Putamen (tissue), 1 donor: Measurements from ENCODE around the gene PTGIS.
"Not testable (repeated sequence)": the region's sequence is repeated elsewhere in the genome, so short reads cannot be mapped to it uniquely, and the experiment has no call there.

Experiments
- DNase-seq: peaks from one replicate; pipeline ENCODE4 v3.0.0-alpha.2; 2016; ENCODE audit warnings: low spot score

PTGIS gene

GRCh38 chr20:49567421-49568277, at the start of gene PTGIS:
Gene PTGIS, minus strand, starts transcription at chr20:49568137. Its CDS starts 21 bp downstream, at chr20:49568116.
- no peak for DNase-seq

DNA sequence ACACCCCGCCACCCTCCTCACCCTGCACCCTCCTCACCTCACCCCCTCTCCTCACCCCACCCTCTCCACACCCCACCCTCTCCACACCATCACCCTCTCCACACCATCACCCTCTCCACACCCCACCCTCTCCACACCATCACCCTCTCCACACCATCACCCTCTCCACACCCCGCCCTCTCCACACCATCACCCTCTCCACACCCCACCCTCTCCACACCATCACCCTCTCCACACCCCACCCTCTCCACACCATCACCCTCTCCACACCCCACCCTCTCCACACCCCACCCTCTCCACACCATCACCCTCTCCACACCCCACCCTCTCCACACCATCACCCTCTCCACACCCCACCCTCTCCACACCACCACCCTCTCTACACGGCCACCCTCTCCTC, 49.5 kb upstream of the PTGIS start:
- not testable (repeated sequence) for DNase-seq

DNA sequence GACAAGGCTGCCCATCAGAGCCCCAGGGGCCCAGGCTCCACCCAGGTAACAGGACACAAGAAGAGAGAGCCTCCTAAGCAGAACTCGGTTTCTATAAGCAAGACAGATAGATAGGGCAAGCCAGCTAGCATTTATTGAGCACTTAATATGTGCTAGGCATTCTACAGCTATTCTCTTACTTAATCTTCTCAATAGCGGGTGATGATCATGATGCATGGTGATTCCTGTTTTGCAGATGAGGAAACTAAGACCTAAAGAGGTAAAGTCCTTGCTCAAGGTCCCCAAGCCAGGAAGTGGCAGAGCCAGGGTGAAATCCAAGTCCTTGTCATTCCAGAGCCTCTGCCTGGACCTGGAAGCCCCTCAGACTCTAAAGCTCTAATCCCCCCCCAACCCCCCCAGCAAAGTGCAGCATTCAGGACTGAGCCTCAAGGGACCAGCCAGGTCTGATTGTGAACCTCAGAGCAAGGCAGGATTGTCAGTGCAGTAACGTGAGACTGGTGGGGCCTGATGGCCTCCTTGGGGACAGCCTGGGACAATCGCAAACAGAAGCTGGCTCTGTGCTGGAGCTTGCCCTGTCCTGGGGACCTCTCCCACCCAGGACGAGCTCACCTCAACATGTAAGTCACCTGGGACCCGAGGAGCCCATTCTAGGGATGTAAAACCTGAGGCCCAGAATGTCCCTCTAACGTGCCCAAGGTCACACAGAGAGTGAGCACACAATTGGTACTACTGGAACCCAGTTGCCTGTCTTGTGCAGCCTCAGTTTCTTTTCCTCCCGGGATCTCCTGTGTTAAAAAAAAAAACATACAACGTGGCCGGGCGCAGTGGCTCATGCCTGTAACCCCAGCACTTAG, 48.4 kb upstream of the PTGIS start:
- no peak for DNase-seq

DNA sequence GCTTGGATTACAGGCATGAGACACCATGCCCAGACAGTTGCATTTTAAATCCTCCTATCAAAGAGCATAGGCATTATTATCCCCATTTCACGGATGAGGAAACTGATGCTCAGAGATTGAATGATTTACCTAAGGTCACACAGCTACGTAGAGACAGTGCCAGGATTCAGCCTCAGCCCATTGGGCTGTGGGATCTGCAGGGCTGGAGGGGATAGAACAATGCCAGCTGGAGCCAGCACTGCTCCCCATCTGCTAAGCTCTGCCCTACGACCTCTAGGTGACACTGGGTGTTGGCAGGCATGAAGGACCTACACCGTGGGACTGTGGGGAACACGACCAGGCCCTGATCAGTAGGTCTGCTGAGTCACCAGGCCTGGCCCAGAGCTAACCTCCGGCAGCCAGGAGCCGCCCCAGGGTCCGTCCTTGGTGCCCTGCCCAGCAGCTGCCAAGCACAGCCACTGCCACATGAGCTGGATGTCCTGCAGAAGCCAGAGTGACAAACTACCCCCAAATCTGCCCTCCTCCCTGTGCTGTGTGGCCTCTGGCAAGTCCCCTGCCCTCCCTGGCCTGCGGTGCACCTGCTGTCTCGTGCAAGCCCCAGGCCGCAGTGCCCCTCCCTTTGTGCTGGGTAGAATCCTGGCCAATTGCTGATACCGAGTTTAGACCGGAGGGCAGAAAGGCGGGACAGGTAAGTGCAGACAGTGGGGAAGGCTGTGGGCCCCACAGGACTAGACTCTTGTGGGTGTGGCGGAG, 47.6 kb upstream of the PTGIS start:
- DNase-seq, result no peak

GRCh38 chr20:49615051-49615400, 47.1 kb upstream of the PTGIS start:
- DNase-seq, result not testable (repeated sequence)

DNA sequence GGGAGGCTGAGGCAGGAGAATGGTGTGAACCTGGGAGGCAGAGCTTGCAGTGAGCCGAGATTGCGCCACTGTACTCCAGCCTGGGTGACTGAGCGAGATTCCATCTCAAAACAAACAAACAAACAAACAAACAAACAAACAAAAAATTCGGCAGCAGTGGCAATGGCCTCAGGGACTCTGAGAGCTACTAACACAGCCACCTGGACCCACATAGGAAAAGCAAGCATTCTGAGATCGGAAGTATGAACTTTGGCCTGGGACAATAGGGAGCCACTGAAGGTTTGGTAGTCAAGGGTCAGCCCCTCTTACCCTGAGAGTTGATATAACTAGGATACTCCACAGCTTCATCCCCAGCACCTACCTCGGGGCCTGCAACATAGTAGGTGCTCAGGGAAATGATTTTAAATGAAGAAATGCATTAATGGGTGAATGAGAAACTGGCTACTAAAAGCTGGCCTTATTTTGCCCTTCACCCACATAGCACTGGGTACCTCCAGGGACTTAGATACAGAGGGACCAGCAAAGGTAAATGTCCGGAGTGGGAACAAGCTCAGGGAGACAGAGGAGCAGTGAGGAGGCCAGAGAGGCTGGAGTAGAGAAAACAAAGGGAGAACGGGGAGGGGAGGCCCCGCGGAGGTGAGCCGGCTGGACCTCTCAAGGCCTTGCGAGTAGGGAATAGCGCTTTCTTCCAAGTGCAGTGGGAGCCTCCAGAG, 46.6 kb upstream of the PTGIS start:
- DNase-seq, result no peak

GRCh38 chr20:49612127-49612738, 44.3 kb upstream of the PTGIS start:
- peak; percentile 93 for DNase-seq

DNA sequence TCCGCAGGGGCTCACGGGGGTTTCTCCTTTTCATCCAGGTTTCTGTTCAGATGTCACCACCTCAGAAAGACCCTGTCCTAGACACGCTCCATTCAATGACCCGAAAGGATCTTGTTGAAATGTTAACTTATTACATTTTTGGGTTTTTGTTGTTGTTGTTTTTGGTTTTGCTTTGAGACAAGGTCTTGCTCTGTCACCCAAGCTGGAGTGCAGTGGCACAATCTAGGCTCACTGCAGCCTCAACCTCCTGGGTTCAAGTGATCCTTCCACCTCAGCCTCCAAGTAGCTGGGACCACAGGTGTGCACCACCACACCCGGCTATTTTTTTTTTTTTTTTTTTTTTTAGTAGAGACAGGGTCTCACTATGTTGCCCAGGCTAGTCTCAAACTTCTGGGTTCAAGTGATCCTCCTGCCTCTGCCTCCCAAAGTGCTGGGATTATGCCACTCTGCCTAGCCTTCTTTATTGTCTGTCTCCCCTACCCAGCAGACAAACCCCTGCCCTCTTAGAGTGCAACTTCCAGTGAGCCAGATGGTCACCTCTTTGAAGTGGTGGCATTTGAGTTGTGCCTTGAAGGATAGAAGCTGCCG, 43.7 kb upstream of the PTGIS start:
- not testable (repeated sequence) for DNase-seq

DNA sequence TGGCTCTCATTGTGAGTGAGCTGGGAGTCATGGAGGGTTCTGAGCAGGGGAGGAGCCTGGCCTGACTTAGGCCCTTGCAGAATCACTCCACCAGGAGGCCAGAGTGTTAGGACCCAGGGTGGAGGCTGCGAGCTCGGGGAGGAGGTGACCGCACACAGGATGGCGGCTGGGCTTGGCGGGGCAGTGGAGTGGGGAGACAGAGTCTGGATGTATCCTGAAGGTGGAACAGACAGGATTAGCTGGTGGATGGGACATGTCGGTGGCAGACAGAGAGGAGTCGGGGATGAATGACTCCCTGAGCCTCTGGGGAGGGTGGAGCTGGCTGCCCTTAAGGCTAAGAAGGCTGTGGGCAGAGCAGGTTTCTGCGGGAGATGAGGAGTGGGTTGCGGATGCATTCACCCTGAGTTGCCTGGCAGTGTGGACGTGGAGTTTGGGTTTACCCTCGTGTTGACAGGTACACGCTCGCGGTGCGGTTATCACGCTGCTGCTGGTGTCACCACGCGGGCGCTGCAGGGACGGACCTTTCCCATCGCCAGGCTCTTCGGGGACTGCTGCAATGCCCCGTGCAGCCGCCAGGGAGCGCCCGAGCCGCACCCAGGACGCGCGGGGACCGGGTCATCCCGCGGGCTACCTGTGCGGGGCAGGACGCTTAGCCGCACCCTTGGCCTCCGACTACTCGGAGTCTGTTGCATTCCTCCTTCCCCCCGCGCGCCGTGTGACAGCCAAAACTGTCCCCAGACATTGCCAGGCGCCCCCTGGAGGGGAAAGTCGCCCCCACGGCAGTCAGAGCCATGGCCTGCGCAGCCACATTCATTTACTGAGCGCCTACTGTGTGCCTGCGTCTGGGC, 43.0 kb upstream of the PTGIS start:
- peak; percentile 57 for DNase-seq

DNA sequence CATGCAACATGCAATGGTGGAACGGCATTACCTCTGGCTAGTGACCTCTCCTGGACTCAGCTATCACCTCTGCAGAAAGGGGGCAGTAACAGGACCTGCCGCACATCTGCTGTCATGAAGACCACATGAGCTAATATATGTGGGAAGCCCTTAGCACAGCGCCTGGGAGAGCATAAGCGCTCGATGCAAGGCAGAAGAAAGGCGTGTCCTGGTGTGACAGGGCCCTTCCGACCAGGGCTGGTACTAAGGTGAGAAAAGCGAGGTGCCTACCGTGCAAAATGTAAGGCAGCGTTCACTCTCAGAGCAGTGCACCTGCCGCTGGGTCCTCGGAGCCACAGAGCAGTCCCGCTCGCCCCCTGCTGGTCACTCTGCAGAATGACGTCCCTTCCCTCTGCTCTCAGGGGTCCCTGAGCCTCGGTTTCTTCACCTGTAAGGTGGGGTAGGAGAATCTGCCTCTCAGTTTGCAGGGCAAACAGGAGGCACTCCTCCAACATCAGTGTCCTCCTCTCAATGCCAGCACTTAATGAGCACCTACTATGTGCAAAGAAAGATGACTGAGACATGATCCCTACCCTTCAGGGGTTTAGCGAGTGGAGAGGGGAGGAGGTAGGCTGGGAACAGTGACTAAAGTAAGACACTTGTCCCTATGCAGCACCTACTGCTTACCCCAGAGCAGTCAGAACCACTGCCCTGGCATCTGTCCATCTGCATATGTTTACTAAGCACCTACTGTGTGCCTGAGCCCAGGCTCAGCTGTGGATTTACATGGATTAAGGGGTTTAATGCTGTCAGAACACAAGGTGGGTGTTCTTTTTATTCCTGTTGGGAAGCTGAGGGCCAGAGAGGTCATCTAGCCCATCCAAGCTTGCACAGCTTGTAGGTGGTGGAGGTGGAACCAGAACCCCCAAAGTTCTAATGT, 41.1 kb upstream of the PTGIS start:
- DNase-seq, result no peak

DNA sequence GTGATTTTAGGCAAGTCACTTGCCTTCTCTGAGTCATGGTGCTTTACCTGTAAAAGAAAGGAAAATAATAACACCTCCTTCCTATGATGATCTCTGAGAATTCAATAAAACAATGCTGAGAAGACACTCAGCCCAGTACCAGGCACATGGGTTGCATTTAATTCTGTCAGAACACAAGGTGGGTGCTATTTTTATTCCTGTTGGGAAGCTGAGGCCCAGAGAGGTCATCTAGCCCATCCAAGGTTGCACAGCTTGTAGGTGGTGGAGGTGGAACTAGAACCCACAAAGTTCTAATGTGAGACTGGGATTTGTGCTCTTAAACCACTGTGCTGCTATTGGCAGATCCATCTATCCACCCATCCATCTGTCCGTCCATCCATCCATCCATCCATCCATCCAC, 39.6 kb upstream of the PTGIS start:
- DNase-seq, result no peak

DNA sequence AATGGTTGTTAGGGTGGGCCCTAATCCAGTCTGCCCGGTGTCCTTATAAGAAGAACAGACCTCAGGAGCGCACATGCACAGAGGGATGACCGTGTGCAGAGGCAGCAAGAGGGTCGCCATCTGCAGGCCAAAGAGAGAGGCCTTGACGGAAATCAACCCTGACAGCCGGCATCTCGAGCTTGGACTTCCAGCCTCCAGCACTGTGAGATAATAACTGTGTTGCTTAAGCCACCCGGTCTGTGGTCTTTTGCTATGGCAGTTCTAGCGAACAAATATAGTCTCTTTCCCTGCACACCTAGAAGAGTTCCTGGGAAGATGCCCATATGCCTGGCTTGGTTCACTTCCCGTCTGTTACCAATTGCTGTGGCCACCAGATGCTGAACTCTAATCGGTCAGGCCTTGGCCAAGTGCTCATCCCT, 35.3 kb upstream of the PTGIS start:
- DNase-seq, result no peak

DNA sequence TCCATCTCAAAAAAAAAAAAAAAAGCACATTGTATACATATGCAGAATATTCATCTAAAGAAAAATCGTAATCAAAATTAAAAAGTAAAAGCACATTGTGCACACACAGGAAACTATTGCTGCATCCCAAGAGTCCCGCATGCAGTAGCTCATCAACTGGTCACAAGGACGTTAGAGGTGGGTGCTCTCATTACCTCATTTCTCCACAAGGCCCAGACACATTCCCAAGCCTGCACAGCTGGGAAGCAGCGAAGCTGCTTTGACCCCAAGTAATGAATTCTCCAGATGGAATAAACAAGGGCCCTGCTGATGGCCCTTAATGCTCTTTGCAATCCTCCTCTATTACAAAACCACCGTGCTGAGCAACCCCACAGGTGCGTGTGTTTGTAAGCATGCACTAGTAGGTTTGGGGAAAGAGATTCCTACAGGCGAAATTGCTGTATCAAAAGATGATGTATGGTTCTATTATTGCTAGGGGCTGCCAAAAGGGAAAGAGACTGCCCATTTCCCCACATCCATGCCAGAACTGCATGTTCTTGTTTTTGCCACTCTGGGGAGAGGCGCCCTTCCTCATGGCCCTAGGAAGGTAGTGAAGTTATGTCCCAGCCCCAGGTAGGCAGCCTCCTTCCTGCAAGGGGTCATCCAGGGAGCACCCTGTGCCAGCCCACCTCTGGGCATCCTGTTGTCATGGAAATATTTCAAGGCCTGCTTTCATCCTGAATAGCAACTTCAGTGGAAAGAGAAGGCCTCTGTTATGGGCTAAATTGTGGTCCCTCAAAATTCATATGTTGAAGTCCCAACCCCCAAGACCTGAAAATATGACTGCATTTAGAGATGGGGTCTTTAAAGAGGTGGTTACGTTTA, 34.6 kb upstream of the PTGIS start:
- DNase-seq, result no peak

DNA sequence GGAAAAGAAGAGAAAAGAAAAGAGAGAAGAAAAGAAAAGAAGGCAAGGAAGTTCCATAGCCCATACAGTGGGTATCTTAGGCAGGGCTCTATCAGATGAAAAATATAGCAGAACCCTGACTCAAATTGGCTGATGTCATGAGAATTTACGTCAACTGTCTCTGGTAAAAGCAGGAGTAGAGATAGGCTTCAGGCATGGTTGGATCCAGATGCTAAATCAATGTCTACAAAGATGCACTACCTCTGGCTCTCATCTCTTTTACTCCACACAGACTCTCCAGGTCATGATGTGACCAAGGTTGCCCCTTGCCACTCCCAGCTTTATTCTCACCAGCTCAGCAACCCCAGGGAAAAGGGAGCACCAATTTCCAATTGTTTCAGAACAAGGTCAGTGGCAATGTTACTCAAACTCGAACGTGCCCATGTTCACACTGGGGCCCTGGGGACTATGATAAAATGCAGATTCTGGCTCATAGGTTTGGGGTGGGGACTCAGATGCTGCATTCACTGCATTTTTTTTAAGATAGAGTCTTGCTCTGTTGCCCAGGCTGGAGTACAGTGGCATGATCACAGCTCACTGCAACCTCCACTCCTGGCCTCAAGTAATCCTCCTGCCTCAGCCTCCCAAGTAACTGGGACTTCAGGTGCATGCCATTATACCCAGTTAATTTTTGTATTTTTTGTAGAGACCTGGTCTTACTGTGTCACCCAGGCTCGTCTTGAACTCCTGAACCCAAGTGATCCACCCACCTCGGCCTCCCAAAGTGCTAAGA, 33.4 kb upstream of the PTGIS start:
- DNase-seq, result no peak

- DNase-seq, result no peak
These were observed 31.8 kb upstream of the PTGIS start for GRCh38 chr20:49599746-49600113.

DNA sequence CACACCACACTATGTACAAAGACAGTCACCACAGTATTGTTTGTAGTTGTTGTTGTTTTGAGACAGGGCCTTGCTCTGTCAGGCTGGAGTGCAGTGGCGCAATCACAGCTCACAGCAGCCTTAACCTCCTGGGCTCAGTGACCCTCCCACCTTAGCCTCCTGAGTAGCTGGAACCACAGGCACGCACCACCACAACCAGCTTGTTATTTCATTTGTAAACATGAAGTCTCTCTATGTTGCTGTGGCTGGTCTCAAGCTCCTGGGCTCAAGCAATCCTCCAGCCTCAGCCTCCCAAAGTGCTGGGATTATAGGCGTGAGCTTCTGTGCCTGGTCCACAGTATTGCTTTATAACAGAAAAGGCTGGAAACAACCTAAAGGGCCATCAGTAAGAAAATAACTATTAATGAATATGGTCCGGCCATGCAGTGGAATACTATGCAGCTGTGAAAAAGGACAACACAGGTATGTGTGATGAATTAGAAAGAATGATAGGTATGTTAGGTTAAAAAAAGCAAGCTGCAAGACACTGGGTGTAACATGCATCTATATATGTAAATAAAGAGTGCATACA, 30.0 kb upstream of the PTGIS start:
- DNase-seq, result no peak
